HG03103 (cell line): Measurements from ENCODE around the gene ARL15.

ENCODE experiments used
- ATAC-seq: cut with Tn5 transposase; IDR thresholded peaks from one replicate; pipeline ENCODE4 v1.9.1; 2021; ENCODE audit warnings: low read depth; ENCODE audit not compliant: unreplicated experiment

ARL15 gene

DNA sequence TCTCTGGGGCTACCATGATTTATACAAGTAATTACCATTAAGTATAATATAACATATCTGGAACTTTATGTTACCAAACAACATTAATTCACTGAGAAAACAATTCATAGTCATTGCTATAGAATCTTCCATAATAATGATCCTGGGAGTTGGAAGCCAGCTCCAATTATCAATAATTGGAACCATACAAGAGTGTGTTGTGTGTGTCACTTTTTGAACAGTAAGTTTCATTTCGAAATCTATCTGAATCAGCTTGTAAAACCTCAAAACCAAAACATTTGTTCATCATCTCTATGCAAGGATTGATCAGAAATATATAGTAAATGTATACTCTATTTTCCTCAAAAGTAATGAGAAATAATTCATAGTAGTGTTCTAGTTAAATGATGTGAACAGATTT, 348.1 kb downstream of the ARL15 start:
- no peak for ATAC-seq

DNA sequence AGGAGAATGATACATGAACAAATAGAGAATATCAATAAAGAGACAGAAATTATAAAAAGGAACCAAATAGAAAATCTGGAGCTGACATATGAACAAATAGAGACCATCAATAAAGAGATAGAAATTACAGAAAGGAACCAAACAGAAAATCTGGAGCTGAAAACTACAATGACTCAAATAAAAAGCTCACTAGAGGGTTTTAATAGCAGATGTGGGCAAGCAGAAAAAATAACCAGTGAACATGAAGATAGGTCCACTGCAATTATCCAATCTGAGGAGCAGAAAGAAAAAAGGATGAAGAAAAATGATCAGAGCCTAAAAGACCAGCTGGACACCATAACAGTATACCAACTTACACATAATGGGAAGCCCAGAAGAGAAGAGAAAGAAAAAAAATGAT, 353.7 kb downstream of the ARL15 start:
- no peak for ATAC-seq

GRCh38 chr5:53956196-53956595, 354.2 kb downstream of the ARL15 start:
- no peak for ATAC-seq

DNA sequence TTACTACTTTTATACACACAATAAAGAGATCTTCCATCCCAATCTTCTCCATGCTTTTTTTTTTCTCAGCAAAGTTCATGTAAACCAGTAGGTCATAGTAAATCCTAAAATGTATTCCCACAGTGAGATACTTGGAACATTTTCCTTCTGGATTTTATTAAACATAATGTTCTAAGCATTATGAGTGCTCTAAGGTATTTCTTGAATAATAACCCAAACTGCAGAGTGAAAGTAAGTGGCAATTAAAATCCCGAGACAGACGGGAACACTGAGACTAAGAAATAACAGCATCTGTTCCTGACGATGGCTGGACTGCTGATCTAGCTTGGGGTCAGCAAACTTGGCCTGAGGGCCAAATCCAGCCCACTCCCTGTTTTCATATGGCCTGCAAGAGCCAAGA, 359.8 kb downstream of the ARL15 start:
- no peak for ATAC-seq

GRCh38 chr5:53948598-53948997, 361.8 kb downstream of the ARL15 start:
- no peak for ATAC-seq

DNA sequence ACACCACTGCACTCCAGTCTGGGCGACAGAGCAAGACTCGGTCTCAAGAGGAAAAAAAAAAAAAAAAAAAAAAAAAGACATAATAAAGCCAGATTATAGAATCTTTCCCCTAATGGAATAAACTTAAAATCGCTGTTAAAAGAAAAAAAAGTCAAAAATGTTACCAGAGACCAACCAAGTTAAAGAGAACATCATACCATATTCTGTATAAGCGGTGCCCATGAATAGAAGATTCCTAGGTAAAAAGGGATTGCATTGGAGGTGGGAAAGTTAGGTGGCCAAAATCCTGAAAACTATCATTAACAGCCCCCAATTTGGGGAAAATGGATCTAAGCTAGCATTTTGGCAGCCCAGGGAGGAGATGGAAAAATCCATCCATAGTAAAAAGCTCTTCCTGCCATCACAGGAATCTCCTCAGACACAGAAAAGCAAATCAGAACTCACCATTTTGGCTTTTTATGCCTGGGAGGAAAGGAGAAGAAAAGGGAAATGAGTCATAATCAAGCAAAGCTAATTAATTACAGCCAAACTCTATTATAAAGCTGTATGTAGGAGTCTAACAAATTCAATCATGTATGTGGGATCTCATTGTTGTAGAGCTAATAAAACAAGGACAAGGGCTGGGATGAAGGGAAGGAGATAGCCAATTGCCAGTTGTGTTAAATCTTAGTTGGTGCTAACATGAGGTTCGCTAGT, 363.8 kb downstream of the ARL15 start:
- ATAC-seq: no peak

DNA sequence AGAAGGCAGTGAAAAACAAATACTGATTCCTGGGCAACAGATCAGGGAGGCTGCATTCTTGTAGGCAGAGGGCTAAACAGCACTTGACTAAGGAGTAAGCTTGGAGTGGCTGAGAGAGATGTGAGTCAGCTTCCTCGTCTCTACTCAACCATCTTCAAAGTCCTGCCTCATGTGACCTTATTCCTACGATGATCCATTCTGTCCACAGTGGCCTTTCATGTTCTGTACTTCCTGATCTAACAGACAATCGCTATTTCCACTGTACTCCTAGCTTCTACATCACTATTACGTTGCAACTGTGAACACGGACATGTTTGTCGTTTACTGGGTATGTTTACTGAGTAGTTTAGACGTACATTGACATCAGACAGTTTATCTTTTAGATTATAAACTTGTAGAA, 365.4 kb downstream of the ARL15 start:
- ATAC-seq: no peak

DNA sequence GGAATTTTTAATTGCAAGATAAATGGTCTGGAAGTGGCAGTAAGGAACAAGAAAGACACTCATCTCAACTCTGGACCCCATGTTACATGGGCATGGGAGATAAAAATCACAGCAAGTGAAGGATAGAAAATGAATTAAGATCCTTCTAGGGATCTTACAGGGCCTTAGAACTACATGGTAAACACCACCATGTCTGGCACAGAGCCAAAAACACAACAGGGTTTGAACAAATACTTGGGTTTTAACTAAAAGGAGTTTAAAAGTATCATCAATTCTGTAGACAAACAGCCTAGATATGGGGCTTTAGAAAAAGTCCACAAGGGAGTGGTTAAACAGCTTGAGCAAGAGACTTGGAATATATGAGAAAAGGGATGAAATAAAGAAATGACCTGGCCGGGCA, 366.4 kb downstream of the ARL15 start:
- ATAC-seq: no peak

- no peak for ATAC-seq
These were observed 367.6 kb downstream of the ARL15 start for GRCh38 chr5:53942724-53943123.

- no peak for ATAC-seq
These were observed 369.5 kb downstream of the ARL15 start for GRCh38 chr5:53940921-53941320.

GRCh38 chr5:53937467-53937866, 372.9 kb downstream of the ARL15 start:
- no peak for ATAC-seq

DNA sequence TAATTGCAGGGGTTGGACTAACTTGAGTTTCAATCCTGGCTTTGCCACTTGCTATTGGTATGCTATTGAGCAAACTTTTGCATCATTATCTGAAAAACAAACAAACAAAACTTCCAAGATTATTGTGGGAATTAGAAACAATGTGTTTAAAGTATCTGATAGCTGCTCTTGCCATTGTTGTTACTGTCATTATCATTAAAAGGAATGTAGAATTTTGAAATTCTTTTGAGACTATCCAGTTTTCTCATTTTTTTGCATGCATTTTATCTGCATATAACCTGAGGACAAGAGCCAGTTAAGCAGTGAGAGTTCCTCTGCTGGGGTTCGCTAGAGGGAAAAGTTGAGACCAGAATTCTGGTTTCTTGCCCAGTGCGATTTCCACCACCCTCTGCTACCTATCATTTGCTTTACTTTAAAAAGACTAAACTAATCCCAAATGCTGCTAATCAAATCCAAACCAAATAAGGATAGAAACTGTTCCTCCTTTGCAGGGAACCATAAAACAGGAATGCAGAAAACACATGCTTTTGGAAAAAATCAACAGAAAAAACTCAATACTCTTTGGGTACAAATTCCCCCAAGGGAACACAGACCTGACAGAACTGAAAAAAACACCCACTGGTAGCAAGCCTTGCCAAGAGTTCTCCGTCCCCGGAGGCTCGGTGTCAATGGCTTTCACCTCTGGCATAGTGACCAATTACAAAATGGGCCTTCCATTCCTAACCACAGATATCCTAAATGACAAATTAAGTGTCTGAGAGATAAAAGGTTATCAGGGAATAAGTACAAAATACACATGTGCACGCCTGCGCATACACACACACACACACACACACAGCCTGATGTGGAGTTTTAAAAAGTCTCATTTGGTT, 373.7 kb downstream of the ARL15 start:
- no peak for ATAC-seq

DNA sequence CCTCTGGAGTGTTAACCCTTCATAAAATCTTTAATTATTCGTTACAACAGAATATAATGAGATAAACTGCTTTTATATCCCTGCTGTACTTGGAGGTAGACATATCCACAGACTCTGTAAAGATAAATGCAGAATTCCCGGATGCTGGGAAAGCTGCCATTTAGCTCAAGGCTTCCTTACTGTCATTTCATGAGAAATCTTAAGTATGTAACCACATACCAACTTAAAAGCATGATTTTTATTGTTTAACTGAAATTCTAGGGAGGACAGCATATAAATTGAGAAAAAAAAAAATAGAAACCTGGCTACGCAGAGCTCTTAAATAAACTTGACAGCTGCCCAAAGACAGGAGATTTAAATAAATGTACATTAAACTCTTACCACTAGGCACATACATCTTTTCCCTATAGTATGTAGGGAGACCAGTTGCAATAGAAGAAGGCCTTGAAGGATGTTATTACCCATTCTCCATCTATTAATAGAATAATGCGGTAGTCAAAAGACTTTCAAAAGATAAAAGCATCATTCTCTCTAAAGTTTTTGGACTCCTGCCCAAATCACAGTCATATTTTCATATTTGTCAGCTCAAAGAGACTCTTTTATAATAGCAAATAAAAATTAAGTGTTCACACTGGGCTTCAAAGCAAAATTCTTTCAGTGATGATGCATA, 376.1 kb downstream of the ARL15 start:
- no peak for ATAC-seq

- ATAC-seq: no peak
These were observed 378.0 kb downstream of the ARL15 start for GRCh38 chr5:53932351-53932750.

- ATAC-seq: no peak
These were observed 379.9 kb downstream of the ARL15 start for GRCh38 chr5:53930457-53930856.

DNA sequence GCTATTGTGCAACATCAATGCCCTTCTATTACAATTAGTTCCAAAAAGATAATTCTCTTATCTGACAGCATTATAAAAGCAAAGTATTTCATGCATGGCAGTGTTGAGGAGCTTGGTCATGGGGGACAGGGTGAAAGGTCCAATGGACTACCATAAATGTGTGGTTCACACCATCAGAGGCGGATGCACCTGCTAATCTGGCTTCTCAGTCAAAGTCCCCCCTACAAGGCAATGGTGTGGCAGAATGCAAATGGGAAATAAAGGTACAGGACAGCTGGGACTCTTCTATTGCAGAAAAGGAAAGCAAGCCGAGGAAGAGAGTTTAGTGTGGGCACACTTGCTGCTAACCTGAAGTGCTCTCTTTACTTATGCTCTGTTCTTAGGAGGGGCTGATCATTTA, 380.8 kb downstream of the ARL15 start:
- no peak for ATAC-seq

- ATAC-seq: no peak
These were observed 381.2 kb downstream of the ARL15 start for GRCh38 chr5:53929152-53929551.

- ATAC-seq: no peak
These were observed 381.7 kb downstream of the ARL15 start for GRCh38 chr5:53928641-53929040.

- no peak for ATAC-seq
These were observed 382.6 kb downstream of the ARL15 start for GRCh38 chr5:53927668-53928247.

DNA sequence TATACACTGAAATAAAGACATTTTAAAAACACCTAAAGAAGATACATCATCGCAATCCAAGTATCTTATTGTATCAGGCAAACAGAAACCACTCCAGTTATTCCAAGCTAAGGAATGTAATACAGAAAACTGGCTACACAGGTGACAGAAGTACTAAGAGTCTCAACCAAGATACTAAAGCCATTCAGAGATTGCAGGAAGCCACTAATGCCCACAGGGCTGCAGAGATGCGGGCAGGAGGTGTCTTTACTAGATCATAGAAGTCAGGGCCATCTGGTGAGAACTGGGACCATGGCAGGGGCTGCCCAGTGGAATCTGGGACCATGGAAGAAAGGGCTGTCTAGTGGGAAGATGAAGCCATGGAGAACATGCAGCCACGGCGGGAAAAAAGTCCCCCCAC, 384.3 kb downstream of the ARL15 start:
- no peak for ATAC-seq

- no peak for ATAC-seq
These were observed 386.0 kb downstream of the ARL15 start for GRCh38 chr5:53924392-53924791.
